Measurements from ENCODE around the gene HTRA3.
A peak's percentile ranks its signal among the peaks of the same experiment; 100 is the strongest.

Gene HTRA3

DNA sequence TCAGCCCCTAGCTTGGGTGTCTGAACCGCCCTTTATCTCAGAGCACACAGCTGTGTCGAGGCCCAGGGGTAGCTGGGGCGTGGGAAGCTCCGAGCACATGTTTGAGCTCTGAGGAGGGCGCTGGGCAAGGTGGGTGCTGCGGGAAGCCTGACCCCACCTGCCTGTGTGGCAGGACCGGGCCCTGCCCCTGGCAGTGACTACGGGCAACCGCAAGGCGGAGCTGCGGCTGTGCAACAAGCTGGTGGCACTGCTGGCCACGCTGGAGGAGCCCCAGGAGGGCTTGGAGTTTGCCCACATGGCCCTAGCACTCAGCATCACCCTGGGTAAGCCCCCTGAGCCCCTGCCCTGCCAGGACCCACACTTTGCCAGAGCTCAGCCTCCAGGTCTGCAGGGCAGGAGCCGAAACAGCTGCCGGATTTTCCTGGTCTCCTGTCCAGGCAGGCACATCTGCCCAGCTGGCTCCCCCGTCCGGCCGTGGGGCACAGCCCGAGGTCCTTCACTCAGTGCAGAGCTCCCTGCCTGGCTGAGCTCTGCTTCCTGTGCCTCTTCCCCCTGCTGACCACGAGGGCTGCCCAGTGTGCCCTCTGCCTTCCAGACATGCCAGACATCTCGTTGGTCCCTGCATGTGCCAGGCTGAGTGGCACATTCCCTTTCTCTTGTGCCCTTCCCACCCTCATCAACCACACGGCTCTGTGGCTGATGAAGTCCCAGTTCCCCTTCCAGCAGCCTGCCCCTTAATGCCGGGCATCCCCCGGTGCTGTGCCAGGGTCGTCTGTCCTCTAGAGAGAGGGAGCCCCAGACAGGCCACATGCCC is 33.2 kb upstream of the HTRA3 start:
- H3K4me3 Mint-ChIP-seq = no peak overlapping the region
- no peaks in the 10 kb centered on the region for H3K9me3 Mint-ChIP-seq
- no peaks in the 10 kb centered on the region for H3K4me1 Mint-ChIP-seq
- H3K27me3 Mint-ChIP-seq (ENCODE audit: low read depth) = no peaks in the 10 kb centered on the region
- no peak overlapping the region for H3K27ac Mint-ChIP-seq
- no peaks in the 10 kb centered on the region for H3K36me3 Mint-ChIP-seq (ENCODE audit: low read depth)
- TF ChIP-seq, protein P1, sequence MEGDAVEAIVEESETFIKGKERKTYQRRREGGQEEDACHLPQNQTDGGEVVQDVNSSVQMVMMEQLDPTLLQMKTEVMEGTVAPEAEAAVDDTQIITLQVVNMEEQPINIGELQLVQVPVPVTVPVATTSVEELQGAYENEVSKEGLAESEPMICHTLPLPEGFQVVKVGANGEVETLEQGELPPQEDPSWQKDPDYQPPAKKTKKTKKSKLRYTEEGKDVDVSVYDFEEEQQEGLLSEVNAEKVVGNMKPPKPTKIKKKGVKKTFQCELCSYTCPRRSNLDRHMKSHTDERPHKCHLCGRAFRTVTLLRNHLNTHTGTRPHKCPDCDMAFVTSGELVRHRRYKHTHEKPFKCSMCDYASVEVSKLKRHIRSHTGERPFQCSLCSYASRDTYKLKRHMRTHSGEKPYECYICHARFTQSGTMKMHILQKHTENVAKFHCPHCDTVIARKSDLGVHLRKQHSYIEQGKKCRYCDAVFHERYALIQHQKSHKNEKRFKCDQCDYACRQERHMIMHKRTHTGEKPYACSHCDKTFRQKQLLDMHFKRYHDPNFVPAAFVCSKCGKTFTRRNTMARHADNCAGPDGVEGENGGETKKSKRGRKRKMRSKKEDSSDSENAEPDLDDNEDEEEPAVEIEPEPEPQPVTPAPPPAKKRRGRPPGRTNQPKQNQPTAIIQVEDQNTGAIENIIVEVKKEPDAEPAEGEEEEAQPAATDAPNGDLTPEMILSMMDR (IDR thresholded peaks at IDR 0.05; ENCODE audit: unreplicated experiment in 3 of 3) = no peak

- TF ChIP-seq, protein P1 (IDR thresholded peaks at IDR 0.05; ENCODE audit: unreplicated experiment in 3 of 3) = no peak
- H3K27me3 Mint-ChIP-seq (ENCODE audit: low read depth) = no peaks in the 10 kb centered on the region
- H3K4me1 Mint-ChIP-seq = peaks cover 2% of the 10 kb centered on the region
- H3K4me3 Mint-ChIP-seq = no peak overlapping the region
- H3K9me3 Mint-ChIP-seq = no peaks in the 10 kb centered on the region
- no peaks in the 10 kb centered on the region for H3K36me3 Mint-ChIP-seq (ENCODE audit: low read depth)
- no peak overlapping the region for H3K27ac Mint-ChIP-seq
Observed at GRCh38 chr4:8236920-8237195, 32.7 kb upstream of the HTRA3 start.

DNA sequence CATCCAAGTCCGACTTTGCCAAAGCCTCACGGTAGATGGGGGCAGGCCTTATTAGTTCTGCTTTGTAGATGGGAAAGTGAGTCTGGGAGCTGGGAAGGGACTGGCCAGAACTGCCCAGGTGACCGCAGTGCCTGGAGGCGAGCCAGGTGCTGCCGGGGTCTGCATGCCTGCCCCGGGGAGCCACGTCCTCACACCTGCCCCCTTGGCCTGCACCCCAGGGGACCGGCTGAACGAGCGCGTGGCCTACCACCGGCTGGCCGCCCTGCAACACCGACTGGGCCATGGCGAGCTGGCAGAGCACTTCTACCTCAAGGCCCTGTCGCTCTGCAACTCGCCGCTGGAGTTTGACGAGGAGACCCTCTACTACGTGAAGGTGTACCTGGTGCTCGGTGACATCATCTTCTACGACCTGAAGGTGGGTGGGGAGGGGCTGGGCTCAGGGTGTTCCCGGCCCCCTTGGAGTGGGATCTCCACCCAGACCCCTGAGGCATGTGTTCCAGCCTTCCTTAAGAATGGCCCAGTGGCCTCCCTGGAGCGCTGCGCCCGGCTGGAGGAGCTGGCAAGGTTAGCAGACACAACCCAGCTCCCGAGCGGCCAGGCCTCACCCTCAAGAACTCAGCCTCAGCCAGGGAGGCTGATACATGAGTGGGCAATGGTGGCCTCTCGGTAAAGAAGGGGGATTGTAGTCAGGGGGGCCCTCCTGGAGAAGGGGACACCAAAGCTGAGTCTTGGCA is 32.1 kb upstream of the HTRA3 start:
- TF ChIP-seq, protein P1 (IDR thresholded peaks at IDR 0.05; ENCODE audit: unreplicated experiment in 3 of 3) = no peak
- Mint-ChIP-seq H3K36me3 (ENCODE audit: low read depth) (no peaks in the 10 kb centered on the region), H3K4me1 (peaks cover 8% of the 10 kb centered on the region)

DNA sequence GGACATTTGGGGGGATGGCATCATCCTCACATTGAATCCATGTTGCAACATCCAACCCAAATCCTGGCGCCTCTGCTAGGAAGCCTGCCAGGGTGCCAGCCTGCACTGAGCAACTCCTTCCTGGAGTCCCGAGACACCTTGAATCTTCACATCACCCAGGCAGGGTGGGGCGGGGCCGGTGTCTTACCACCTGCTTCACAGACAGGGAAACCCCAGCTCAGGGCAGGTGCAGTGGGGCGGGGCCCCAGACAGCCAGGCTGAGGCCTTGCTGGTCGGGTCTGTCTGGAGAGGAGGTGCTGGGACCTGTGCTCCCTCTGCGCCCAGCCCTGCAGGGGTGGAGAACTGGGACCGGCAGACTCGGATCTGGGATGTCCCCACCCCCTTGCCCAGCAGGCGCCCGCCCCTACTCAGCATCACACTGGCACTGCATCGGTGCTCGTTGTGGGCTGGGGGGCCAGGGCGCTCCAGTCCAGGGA is 31.5 kb upstream of the HTRA3 start:
- peaks cover 15% of the 10 kb centered on the region for H3K4me1 Mint-ChIP-seq
- H3K27ac Mint-ChIP-seq = no peak overlapping the region
- no peaks in the 10 kb centered on the region for H3K36me3 Mint-ChIP-seq (ENCODE audit: low read depth)
- TF ChIP-seq, protein P1 (IDR thresholded peaks at IDR 0.05; ENCODE audit: unreplicated experiment in 3 of 3) = no peak
- H3K4me3 Mint-ChIP-seq = no peak overlapping the region
- no peaks in the 10 kb centered on the region for H3K9me3 Mint-ChIP-seq
- H3K27me3 Mint-ChIP-seq (ENCODE audit: low read depth) = no peaks in the 10 kb centered on the region

More for the DNA sequence above, 32.1 kb upstream of the HTRA3 start:
- no peak overlapping the region for H3K27ac Mint-ChIP-seq
- H3K4me3 Mint-ChIP-seq = no peak overlapping the region
- no peaks in the 10 kb centered on the region for H3K27me3 Mint-ChIP-seq (ENCODE audit: low read depth)
- H3K9me3 Mint-ChIP-seq = no peaks in the 10 kb centered on the region

DNA sequence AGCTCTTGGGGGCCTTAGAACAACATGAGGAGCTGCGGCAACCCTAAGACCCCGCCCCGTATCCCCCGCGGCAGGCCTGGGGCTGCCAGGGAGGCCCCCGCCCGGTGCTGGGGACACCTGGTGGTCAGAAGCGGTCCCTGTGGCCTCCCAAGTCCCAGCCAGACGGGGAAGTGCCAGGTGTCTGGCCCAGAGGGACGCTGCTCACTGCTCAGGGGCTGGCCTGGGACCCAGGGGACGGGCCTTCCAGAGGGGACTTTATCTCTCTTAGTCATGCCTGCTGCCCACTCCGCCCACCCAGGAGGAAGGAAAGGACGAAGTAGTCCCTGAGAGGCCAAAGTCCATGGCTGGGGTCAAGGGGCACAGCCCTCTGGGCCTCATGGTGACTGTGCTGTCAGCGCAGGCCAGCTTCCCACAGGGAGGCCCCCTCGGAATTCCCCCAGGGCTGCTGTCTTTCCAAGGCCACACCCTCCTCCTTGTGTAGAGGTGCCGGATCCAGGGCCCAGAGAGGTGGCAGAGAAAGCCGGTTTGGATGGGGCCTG is 31.0 kb upstream of the HTRA3 start:
- Mint-ChIP-seq H3K27me3 (ENCODE audit: low read depth) (no peaks in the 10 kb centered on the region), H3K36me3 (ENCODE audit: low read depth) (no peaks in the 10 kb centered on the region), H3K27ac (no peak overlapping the region), H3K4me3 (no peak overlapping the region), H3K9me3 (no peaks in the 10 kb centered on the region), H3K4me1 (peaks cover 15% of the 10 kb centered on the region)
- TF ChIP-seq, protein P1 (IDR thresholded peaks at IDR 0.05; ENCODE audit: unreplicated experiment in 3 of 3) = peak; percentile 39 to 56 (median 45)

All from nephron (organoid).